Bronchial epithelial cell (primary cell): ENCODE data around the gene EPC1. TPM values are rescaled to one million over a fixed set of nuclear protein-coding genes. Genes with fewer than 3 reads are reported as not detected.

Source experiments
- DNase-seq: peaks from one replicate; pipeline ENCODE4 v3.0.0-alpha.2; 2010; ENCODE audit warnings: low read depth
- FAIRE-seq: peaks from 2 replicates; lab custom pipeline; 2011; peaks lifted over from hg19 to GRCh38; lab: Jason Lieb, UNC
- H3K27me3 ChIP-seq: 2 replicates; pipeline ENCODE4 v1.5.1; 2011; ENCODE audit warnings: low read length; ENCODE audit not compliant: control insufficient read depth, insufficient read depth
- H3K36me3 ChIP-seq: 2 replicates; pipeline ENCODE4 v1.5.1; 2011; ENCODE audit warnings: low read length; ENCODE audit not compliant: control insufficient read depth, insufficient read depth
- H3K4me3 ChIP-seq: 2 replicates; pipeline ENCODE4 v1.5.1; 2011; ENCODE audit warnings: mild to moderate bottlenecking, low read depth, low read length, control low read depth
- CTCF ChIP-seq: IDR thresholded peaks from 2 replicates; pipeline ENCODE4 v1.5.1; 2011; ENCODE audit warnings: mild to moderate bottlenecking, moderate library complexity, low read length, control low read depth, inconsistent platforms; ENCODE audit not compliant: insufficient read depth, severe bottlenecking
- total RNA-seq: library from RNA; depleted of rRNA; stranded (reverse); fragments of >200 nt; gene quantifications from 2 replicates; pipeline ENCODE4 v1.2.1, GENCODE V29; 2014

EPC1 gene
- total RNA-seq, 1 donor from 2014 or later, result 12.6 TPM

GRCh38 chr10:32317795-32318357 lies 29.1 kb downstream of the EPC1 start:
- no peaks in the 10 kb centered on the region for H3K27me3 ChIP-seq
- DNase-seq (no peak), FAIRE-seq (no peak)
- TF ChIP-seq CTCF, result no peak
- H3K36me3 ChIP-seq, result peaks cover 3% of the 10 kb centered on the region
- no peak overlapping the region for H3K4me3 ChIP-seq

GRCh38 chr10:32315424-32315823 lies 31.5 kb downstream of the EPC1 start:
- DNase-seq (peak; percentile 52), FAIRE-seq (no peak)
- no peak for TF ChIP-seq CTCF
- Histone ChIP-seq H3K36me3 (no peaks in the 10 kb centered on the region), H3K4me3 (no peak overlapping the region), H3K27me3 (no peaks in the 10 kb centered on the region)

- no peak for FAIRE-seq
- DNase-seq, result no peak
- no peak for TF ChIP-seq CTCF
These were observed 32.4 kb downstream of the EPC1 start for GRCh38 chr10:32314588-32314987.

GRCh38 chr10:32308027-32308603 lies 38.8 kb downstream of the EPC1 start:
- H3K27me3 ChIP-seq, result no peaks in the 10 kb centered on the region
- no peak overlapping the region for H3K4me3 ChIP-seq
- FAIRE-seq, result no peak
- H3K36me3 ChIP-seq, result peaks cover 1% of the 10 kb centered on the region
- no peak for TF ChIP-seq CTCF
- no peak for DNase-seq

More at GRCh38 chr10:32314588-32314987, 32.4 kb downstream of the EPC1 start:
- no peak overlapping the region for H3K4me3 ChIP-seq
- H3K27me3 ChIP-seq, result no peaks in the 10 kb centered on the region
- no peaks in the 10 kb centered on the region for H3K36me3 ChIP-seq

GRCh38 chr10:32307609-32308008 lies 39.3 kb downstream of the EPC1 start:
- peaks cover 1% of the 10 kb centered on the region for H3K36me3 ChIP-seq
- no peak for TF ChIP-seq CTCF
- H3K27me3 ChIP-seq, result no peaks in the 10 kb centered on the region
- no peak for DNase-seq
- no peak overlapping the region for H3K4me3 ChIP-seq
- FAIRE-seq, result peak; percentile 43

GRCh38 chr10:32299354-32299980 lies 47.5 kb downstream of the EPC1 start:
- peaks cover 1% of the 10 kb centered on the region for H3K36me3 ChIP-seq
- no peaks in the 10 kb centered on the region for H3K27me3 ChIP-seq
- no peak for TF ChIP-seq CTCF
- DNase-seq (no peak), FAIRE-seq (no peak)
- no peak overlapping the region for H3K4me3 ChIP-seq
